WERI-Rb-1 (cell line): Measurements from ENCODE around the gene HMCN2.

Source experiments
- DNase-seq: peaks from one replicate; pipeline ENCODE4 v3.0.0-alpha.2; 2020
- H3K27ac ChIP-seq: fragments of 250-450 bp; sonication (Bioruptor Pico); 2 replicates; pipeline ENCODE4 v1.5.1; 2020; ENCODE audit warnings: mild to moderate bottlenecking, moderate library complexity
- H3K27me3 ChIP-seq: fragments of 250-450 bp; sonication (Bioruptor Pico); 2 replicates; pipeline ENCODE4 v1.5.1; 2021; ENCODE audit warnings: mild to moderate bottlenecking, low read depth, moderate library complexity; ENCODE audit not compliant: insufficient read depth, severe bottlenecking
- H3K36me3 ChIP-seq: fragments of 250-450 bp; sonication (Bioruptor Pico); 2 replicates; pipeline ENCODE4 v1.5.1; 2020; ENCODE audit warnings: mild to moderate bottlenecking, moderate library complexity
- H3K4me3 ChIP-seq: 2 replicates; pipeline ENCODE4 v1.5.1; 2011; ENCODE audit warnings: low read depth, mild to moderate bottlenecking, control low read depth, low read length
- H3K9me3 ChIP-seq: fragments of 250-450 bp; sonication (Bioruptor Pico); 2 replicates; pipeline ENCODE4 v1.5.1; 2021; ENCODE audit warnings: mild to moderate bottlenecking, moderate library complexity; ENCODE audit not compliant: severe bottlenecking
- TF ChIP-seq, protein P1 (sequence below): IDR thresholded peaks from 2 replicates; pipeline ENCODE4 v1.5.1; 2011; ENCODE audit warnings: low read depth, mild to moderate bottlenecking, control low read depth, inconsistent platforms, low read length

HMCN2 gene

GRCh38 chr9:130362691-130363090, 97.1 kb downstream of the HMCN2 start:
- Histone ChIP-seq H3K27me3 (no peaks in the 10 kb centered on the region), H3K9me3 (no peaks in the 10 kb centered on the region), H3K4me3 (no peak overlapping the region), H3K36me3 (no peaks in the 10 kb centered on the region), H3K27ac (no peak overlapping the region)
- no peak for DNase-seq
- TF ChIP-seq, protein P1, sequence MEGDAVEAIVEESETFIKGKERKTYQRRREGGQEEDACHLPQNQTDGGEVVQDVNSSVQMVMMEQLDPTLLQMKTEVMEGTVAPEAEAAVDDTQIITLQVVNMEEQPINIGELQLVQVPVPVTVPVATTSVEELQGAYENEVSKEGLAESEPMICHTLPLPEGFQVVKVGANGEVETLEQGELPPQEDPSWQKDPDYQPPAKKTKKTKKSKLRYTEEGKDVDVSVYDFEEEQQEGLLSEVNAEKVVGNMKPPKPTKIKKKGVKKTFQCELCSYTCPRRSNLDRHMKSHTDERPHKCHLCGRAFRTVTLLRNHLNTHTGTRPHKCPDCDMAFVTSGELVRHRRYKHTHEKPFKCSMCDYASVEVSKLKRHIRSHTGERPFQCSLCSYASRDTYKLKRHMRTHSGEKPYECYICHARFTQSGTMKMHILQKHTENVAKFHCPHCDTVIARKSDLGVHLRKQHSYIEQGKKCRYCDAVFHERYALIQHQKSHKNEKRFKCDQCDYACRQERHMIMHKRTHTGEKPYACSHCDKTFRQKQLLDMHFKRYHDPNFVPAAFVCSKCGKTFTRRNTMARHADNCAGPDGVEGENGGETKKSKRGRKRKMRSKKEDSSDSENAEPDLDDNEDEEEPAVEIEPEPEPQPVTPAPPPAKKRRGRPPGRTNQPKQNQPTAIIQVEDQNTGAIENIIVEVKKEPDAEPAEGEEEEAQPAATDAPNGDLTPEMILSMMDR = no peak

DNA sequence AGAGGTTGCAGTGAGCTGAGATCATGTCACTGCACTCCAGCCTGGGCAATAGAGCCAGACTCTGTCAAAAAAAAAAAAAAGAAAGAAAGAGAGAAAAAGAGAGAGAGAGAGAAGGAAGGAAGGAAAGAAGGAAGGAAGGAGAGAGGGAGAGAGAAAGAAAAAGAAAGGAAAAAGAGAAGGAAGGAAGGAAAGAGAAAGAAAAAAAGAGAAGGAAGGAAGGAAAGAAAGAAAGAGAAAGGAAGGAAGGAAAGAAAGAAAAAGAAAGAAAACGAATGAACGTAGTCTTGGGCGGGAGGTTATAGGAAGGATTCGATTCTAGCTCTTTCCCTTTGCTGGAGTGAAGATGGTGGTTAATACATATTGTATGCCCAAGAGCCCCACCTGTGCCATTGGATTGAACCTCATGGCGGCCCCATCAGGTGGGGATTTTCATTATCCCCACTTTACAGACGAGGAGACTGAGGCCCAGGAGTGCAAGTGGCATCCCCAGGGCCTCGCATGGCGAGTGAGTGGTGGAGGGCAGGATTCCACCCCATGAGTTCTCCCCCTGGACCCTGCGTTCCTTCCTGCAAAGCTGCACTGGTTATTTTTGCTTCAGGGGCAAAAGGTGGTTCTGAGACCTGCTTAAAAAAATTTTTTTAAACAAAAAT, 98.3 kb downstream of the HMCN2 start:
- DNase-seq = no peak
- Histone ChIP-seq H3K27me3 (no peaks in the 10 kb centered on the region), H3K9me3 (no peaks in the 10 kb centered on the region), H3K36me3 (no peaks in the 10 kb centered on the region), H3K4me3 (no peak overlapping the region), H3K27ac (no peak overlapping the region)
- TF ChIP-seq, protein P1 = no peak

GRCh38 chr9:130364619-130365322, 99.2 kb downstream of the HMCN2 start:
- no peak overlapping the region for H3K4me3 ChIP-seq
- no peak overlapping the region for H3K27ac ChIP-seq
- H3K9me3 ChIP-seq = no peaks in the 10 kb centered on the region
- H3K36me3 ChIP-seq = no peaks in the 10 kb centered on the region
- no peak for DNase-seq
- TF ChIP-seq, protein P1 = no peak
- H3K27me3 ChIP-seq = no peaks in the 10 kb centered on the region

DNA sequence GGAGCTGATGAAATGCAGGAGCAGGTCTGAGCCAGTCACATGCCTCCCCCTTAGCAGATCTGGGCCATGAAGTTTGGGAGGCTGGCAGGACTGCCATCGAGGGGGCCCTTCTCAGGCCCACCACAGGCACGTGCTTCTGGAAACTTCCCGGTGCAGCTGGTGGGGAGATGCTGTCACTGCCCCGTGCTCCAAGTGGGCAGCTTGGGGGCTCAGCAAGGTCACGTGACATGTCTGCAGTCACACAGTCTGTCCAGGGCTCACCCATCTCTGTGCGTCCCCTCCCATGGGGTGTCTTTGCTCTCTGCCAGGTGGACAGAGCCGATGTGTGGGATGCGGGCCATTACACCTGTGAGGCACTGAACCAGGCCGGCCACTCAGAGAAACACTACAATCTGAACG, 99.8 kb downstream of the HMCN2 start:
- H3K27ac ChIP-seq = no peak overlapping the region
- TF ChIP-seq, protein P1 = no peak
- no peak overlapping the region for H3K4me3 ChIP-seq
- H3K27me3 ChIP-seq = no peaks in the 10 kb centered on the region
- H3K36me3 ChIP-seq = no peaks in the 10 kb centered on the region
- H3K9me3 ChIP-seq = no peaks in the 10 kb centered on the region
- no peak for DNase-seq

- Histone ChIP-seq H3K27me3 (no peaks in the 10 kb centered on the region), H3K27ac (no peak overlapping the region), H3K36me3 (no peaks in the 10 kb centered on the region), H3K9me3 (no peaks in the 10 kb centered on the region), H3K4me3 (no peak overlapping the region)
- no peak for DNase-seq
- TF ChIP-seq, protein P1 = no peak
These were observed 100.5 kb downstream of the HMCN2 start for GRCh38 chr9:130366072-130366471.
